Smooth muscle cell of the brain vasculature (primary cell): Measurements from ENCODE around the gene DUOX2.
"Not testable (repeated sequence)": the region's sequence is repeated elsewhere in the genome, so short reads cannot be mapped to it uniquely, and the experiment has no call there.

Experiments used
- DNase-seq: peaks from one replicate; pipeline ENCODE4 v3.0.0-alpha.2; 2012; ENCODE audit warnings: low read depth, low spot score

The DUOX2 gene

DNA sequence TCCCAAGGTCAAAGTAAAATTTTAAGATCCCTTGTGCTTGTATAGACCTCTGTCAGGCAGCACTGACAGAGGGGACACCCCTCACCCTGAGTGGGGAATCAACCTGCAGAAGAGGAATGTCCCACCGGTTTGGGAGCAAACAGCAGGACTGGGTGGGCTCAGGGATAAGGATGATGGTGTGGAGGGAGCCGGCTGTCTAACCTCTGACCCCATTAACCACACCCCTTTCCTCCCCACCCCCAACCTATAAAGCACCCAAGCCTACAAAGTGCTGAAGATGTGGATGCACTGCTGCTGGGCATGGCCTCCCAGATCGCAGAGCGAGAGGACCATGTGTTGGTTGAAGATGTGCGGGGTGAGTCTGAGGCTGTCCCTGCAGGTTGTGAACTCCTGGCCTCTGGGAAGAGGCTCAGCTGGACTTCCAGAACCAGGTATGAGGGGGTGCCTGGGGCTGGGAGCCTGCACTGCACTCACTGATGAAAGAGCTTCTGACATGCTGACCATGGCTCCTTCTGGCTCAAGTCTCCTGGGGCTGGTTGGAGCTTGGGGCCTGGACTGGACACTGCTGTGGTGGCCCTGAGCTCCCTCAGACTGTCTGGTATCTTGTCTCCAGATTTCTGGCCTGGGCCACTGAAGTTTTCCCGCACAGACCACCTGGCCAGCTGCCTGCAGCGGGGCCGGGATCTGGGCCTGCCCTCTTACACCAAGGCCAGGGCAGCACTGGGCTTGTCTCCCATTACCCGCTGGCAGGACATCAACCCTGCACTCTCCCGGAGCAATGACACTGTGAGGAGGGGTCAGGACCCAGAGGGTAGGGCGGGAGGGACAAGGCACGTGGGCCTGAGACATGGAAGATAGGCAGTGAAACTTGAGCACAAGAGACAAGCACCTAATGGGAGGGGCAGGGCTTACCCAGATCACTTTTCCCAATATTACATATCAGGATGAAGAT, 25.1 kb upstream of the DUOX2 start:
- DNase-seq: no peak

DNA sequence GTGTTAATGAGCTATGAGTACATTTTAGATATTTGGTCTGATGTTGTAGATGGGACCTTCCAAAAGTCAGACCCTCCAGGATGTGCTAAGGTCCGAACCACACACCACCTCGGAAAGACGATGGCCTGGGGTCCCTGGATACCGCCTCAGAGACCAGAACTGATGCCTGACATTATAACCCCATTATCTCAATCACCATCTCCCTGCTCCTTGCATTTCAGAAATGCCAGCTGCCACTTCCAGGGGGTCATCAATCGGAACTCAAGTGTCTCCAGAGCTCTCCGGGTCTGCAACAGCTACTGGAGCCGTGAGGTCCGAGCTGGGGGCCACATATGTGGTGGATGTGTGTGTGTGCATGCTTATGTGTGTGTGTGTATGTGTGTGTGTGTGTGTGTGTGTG, 23.7 kb upstream of the DUOX2 start:
- no peak for DNase-seq

DNA sequence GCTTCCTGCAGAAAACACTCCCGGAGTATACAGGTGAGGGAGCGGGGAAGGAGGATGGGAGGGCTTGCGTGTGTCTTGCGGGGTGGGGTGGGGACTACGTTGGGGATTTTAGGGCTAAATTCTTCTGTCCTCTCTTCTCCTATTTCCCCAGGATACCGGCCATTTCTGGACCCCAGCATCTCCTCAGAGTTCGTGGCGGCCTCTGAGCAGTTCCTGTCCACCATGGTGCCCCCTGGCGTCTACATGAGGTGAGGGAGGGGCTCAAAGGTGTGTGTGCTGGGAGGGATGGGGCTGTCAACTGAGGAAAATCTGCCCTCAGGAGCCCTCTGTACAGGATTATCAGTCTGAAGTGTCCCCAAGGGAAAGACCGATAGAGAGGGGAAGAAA, 22.4 kb upstream of the DUOX2 start:
- no peak for DNase-seq

DNA sequence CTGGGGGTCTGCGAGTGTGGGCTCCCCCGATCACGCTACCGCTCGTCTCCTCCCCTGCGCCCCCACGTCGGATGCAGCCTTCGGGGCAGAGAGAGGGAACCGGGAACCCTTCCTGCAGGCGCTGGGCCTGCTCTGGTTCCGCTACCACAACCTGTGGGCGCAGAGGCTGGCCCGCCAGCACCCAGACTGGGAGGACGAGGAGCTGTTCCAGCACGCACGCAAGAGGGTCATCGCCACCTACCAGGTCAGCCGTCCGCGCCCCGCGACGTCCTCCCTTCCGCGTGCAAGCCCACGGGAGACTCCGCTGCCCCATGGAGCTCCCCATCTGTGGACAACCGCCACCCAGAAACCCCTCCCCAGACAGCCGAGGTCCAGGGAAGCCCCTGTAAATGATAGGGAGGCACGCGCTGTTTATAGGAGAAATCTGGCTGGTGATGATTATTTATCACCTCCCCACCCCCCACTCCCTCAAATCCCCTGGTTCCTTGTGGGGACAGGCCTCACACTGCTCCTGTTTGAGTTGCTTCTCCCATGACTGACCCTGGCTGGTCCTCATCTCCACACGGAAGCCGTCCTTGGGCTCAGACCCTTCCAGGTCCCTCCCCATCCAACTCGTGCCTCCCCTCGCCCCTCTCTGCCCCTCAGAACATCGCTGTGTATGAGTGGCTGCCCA, 21.9 kb upstream of the DUOX2 start:
- not testable (repeated sequence) for DNase-seq

- DNase-seq: no peak
Observed at GRCh38 chr15:45134682-45135604, 21.0 kb upstream of the DUOX2 start.

- DNase-seq: no peak
Observed at GRCh38 chr15:45134046-45134445, 20.1 kb upstream of the DUOX2 start.

GRCh38 chr15:45133561-45133920, 19.6 kb upstream of the DUOX2 start:
- DNase-seq: no peak

DNA sequence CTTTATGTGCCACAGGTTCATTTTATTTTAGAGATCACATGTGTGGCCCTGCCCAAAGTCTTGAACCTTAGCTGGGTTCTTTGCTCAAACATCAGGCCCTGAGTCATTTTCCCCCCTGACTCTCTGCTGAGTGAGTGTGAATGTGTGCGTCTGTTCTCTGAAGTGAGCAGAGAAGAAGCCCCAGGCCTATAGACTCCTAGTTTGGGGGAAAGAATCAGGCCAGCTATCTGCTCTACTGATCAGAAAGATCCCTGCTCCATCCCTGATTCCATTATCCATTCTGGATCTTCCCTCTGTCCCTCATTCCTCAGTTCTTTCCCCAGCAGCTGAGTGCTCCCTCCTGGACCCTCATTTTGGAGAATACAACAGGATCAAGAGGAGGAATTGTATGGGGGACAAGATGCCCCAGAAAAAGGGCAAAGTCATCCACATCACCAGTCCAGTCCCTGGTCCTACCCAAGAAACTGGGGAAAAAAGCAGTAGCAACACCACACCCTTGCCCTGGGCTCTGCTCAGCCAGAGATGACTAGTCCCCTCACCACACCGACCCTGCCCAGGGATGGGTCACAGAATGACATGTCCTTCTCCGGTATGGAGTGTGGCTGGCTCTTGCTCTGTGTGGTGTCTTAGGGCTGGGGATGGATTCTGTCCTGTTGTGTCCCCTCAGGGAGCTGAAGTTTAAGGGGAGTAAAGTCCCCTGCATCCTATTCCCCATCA, 19.0 kb upstream of the DUOX2 start:
- DNase-seq: no peak

- no peak for DNase-seq
Observed at GRCh38 chr15:45131510-45131909, 17.5 kb upstream of the DUOX2 start.

DNA sequence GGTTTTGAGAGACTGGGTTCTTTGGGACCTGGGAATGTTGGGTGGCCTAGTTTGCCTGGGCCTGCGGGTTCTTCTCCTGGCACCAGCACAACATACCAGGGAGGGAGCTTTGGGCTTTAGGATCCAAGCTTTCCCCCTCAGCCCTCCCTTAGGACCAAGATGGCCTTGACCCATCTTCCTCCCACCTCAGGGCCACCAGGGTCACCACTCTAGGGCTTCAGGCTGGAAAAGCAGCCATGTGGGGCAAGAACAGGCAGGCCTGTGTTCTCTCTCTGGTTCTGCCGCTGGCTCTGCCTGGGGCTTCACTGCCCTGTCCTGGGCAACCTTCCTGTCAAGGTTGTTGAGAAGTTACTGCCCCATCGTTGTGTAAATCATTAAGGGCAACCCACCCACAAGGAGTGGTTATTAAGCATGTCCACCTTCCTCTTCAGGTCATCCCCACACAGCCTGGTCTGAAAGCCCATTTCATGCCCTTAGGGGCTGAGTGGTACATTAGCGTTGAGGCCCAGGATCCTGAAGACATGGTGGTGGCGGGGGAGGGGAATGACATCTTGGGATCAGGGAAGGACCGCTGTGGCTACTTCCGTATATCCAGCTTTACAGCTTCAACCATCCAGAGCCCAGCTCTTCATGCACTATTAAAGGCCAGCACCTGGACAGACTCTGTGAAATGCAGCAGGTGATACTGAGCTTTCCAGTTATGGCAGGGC, 16.5 kb upstream of the DUOX2 start:
- DNase-seq: no peak

GRCh38 chr15:45129651-45130129, 15.7 kb upstream of the DUOX2 start, which contains the start of the genes DUOX1 and DUOXA1:
Gene DUOX1 (plus strand): TSS chr15:45129994. CDS start chr15:45131967, 1,973 bp downstream.
Gene DUOXA1 (minus strand): TSS chr15:45129879. CDS start chr15:45123014, 6,865 bp downstream.
- DNase-seq: no peak

DNA sequence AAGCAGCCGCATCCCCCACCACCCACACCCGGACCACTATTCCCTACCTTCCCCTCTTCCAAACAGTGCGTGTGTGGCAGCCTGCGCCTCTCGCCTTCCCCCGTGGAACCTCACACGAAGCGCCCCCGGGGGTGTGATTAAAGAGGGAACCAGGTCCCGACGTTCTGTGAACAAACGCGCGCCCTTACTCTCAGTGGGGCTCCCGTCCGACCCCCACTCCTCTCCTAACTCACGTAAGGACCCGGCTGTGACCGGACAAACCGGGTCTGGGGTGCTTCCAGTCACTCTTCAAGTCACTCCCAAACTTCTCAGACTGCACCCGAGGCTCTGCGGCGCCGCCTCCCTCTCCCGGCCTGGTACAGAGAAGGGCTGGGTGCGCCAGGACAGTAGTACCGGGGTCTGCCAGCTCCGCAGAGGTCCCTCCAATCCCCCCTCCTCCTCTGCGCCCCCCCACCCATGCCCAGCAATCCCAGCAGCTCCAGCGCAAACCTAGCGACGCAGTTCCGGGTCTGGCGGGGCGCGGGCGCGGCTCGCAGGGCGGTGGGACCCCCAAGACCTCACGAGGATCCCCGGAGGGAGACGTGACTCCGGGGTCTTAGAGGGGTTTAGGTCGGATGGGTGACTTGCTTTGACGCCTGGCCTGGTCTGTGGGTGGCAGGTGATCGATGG, 15.1 kb upstream of the DUOX2 start:
- no peak for DNase-seq

GRCh38 chr15:45126535-45127158, 12.7 kb upstream of the DUOX2 start:
- no peak for DNase-seq

- DNase-seq: no peak
Observed at GRCh38 chr15:45123397-45123796, 9.4 kb upstream of the DUOX2 start.

DNA sequence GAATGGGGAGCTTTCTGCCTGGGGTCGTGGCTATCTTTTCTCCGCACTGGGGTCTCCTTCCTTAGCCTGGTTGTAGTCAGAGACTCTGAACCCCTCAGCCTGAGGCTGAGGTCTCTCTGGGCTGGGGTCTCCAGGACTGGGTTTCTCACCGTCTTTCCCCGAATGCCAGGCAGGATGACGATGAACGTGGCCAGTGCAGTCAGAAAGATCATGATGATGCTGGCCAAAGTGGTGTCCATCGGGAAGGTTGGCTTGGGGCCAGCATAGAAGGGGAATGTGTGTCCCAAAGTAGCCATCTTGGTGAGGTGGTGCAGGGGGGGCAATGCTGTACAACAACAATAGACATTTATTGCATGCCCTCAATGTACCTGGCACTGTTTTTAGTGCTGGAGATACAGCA, 8.7 kb upstream of the DUOX2 start:
- DNase-seq: no peak

DNA sequence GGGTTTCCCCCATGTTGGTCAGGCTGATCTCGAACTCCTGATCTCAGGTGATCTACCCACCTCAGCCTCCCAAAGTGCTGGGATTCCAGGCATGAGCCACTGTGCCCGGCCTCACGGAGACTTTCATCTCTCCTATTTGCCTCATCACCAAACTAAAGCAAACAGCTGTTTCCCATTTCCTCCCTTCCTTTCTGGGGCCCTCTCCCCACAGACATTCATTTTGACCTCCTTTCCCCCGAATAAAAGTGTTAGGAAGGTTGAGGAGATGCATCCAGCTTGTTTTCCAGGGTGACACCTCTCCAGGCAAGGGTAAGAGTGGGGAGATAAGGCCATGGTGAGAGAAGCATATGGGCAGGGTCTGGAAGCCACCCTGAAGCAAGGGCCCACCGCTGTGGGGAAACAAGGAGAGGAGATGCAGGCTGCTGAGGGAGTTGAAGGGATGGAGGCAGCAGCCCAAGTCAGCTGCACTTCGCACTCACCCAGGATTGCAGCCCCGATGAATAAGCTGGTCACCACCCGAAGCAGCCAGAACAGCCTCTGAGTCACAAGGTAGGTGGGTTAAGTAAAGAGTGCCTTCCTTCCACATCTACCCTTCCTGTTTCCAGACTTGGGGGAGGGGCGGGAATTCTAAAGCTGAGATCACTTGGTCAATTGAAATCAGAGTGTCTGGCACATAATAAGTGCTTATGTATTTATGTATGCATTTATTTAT, 7.9 kb upstream of the DUOX2 start:
- no peak for DNase-seq

DNA sequence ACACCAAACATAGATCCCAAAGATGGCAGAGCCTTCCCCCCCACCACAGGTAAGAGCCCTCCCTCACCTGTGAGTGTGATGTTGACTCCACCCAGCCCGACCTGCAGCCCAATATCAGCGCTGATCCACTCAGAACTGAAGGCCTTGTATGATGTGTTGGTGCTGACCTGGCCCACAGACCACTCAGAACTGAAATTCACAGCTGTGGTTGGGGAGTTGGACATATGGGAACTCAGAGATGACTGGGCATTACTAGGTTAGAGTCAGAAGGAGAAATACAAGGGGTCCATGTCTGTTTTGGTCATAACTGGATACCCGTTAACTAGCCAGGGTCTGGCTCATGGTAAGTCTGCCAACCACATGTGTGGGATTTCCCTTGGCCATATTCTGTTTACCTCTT, 7.0 kb upstream of the DUOX2 start:
- DNase-seq: no peak

DNA sequence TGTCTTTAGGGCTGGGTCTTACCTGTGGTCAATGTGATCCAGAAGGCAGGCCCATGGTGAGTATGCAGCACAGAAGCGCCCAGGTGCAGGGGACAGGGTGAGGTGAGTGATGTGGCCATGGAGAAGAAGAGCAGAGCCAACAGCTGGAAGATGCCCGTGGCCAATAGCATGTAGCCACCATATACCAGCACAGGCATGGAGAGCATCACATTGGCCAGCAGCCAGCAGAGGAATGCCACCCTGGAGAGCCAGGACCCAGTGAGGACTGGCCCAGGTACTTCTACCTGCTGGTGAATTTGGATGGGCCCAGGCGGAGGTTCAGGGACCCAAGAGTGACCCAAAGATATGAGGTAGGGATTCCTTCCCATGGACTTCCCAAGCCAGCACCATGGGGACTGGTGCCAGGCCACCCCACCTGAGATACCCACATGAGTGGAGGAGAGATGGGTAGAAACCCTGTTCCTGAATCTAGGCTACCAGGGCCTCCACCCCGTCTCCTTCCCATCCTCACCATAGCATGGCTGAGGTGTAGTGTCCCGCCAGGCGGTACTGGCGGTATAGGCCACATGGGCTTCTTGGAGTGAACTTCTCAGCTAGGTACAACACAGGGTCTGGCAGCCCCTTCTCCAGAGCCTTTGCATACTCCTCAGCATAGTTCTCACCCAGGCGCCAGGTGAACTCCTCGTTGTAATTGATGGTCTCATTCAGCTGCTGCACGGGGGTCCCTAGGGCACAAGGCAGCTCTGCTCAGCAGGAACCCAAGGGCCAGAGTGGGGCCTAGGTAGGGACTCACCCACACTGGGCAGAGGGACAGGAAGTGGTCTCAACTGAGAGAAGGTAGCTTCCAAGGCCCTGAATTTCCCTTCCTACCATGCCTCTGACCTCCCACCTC, 6.4 kb upstream of the DUOX2 start:
- no peak for DNase-seq
